Caco-2 (cell line): ENCODE measurements around the gene CNKSR1. TPM values are rescaled to one million over a fixed set of nuclear protein-coding genes. Genes with fewer than 3 reads are reported as not detected.

ENCODE experiments used
- BruUV-seq: library from RNA; stranded (reverse); fragments of 400-500 nt; replicated peaks from 2 replicates; lab custom pipeline; 2021; lab: Mats Ljungman, UMichigan
- CTCF ChIA-PET: fragments of 300-600 bp; sonication (Branson Sonifier 250); formaldehyde crosslinking; loops from one replicate; lab custom pipeline; 2022; ENCODE audit warnings: antibody characterized with exemption; lab: Charles Lee
- POLR2A ChIA-PET: fragments of 300-600 bp; sonication (Branson Sonifier 250); formaldehyde crosslinking; loops from one replicate; lab custom pipeline; 2022; ENCODE audit warnings: antibody characterized with exemption; lab: Charles Lee
- DNase-seq, 2 experiments: peaks; one replicate each; pipeline versions ENCODE4 v3.0.0 to v3.0.0-alpha.2; 2020 to 2022
- H3K27me3 ChIP-seq: replicated peaks from 2 replicates; pipeline ENCODE4 v1.6.0; 2011; ENCODE audit warnings: low read length; ENCODE audit not compliant: control insufficient read depth, insufficient read depth
- H3K36me3 ChIP-seq: 2 replicates; pipeline ENCODE4 v1.5.1; 2011; ENCODE audit warnings: low read length; ENCODE audit not compliant: control insufficient read depth, insufficient read depth
- H3K4me1 ChIP-seq: fragments of 250-450 bp; sonication (Bioruptor Pico); 2 replicates; pipeline ENCODE4 v1.5.1; 2020; ENCODE audit warnings: mild to moderate bottlenecking
- H3K4me3 ChIP-seq: 2 replicates; pipeline ENCODE4 v1.5.1; 2011; ENCODE audit warnings: low read depth, mild to moderate bottlenecking, control low read depth, low read length
- H3K9me3 ChIP-seq: fragments of 250-450 bp; sonication (Bioruptor Pico); 2 replicates; pipeline ENCODE4 v1.5.1; 2020; ENCODE audit warnings: mild to moderate bottlenecking, moderate library complexity
- H3K27ac Mint-ChIP-seq: one replicate; pipeline ENCODE4 v1.8.0; 2022; ENCODE audit warnings: mixed read lengths; ENCODE audit not compliant: unreplicated experiment
- H3K27me3 Mint-ChIP-seq: one replicate; pipeline ENCODE4 v1.8.0; 2022; ENCODE audit warnings: mixed read lengths; ENCODE audit not compliant: insufficient read depth, unreplicated experiment
- H3K36me3 Mint-ChIP-seq: one replicate; pipeline ENCODE4 v1.8.0; 2022; ENCODE audit warnings: mild to moderate bottlenecking, mixed read lengths; ENCODE audit not compliant: insufficient read depth, unreplicated experiment
- H3K4me1 Mint-ChIP-seq: one replicate; pipeline ENCODE4 v1.8.0; 2022; ENCODE audit warnings: low read depth, mixed read lengths; ENCODE audit not compliant: unreplicated experiment
- H3K4me3 Mint-ChIP-seq: one replicate; pipeline ENCODE4 v1.8.0; 2022; ENCODE audit warnings: mild to moderate bottlenecking, moderate library complexity, mixed read lengths; ENCODE audit not compliant: unreplicated experiment
- H3K9me3 Mint-ChIP-seq: one replicate; pipeline ENCODE4 v1.8.0; 2022; ENCODE audit warnings: mixed read lengths; ENCODE audit not compliant: unreplicated experiment
- CTCF ChIP-seq, 2 experiments: fragments of 200-600 bp in 1 of 2; IDR thresholded peaks; 1 replicate in 1 of 2; 2 replicates in 1 of 2; pipeline versions ENCODE4 v1.5.1 to v1.8.0; 2011 to 2022; ENCODE audit warnings: antibody characterized with exemption in 1 of 2, control low read depth in 1 of 2, inconsistent platforms in 1 of 2, low read depth in 1 of 2, low read length in 1 of 2, mild to moderate bottlenecking in 1 of 2, moderate library complexity in 1 of 2; ENCODE audit not compliant: insufficient read depth in 1 of 2, severe bottlenecking in 1 of 2, unreplicated experiment in 1 of 2
- intact Hi-C: fragments of 100-400 bp; cut with micrococcal nuclease; formaldehyde crosslinking; loops from one replicate; pipeline ENCODE4 v1.10.0; 2022; ENCODE audit not compliant: unreplicated experiment
- total RNA-seq: library from RNA; stranded (reverse); gene quantifications from 2 replicates; pipeline ENCODE4 v1.2.3, GENCODE V29; 2022

Gene CNKSR1
- total RNA-seq, 1 experiment from 2014 or later = 16.1 TPM

GRCh38 chr1:26134466-26134865 is 42.8 kb upstream of the CNKSR1 start:
- no peaks in the 10 kb centered on the region for H3K4me1 Mint-ChIP-seq
- no peak for TF ChIP-seq CTCF (IDR thresholded peaks at IDR 0.05; ENCODE audit: insufficient read depth in 1 of 2, low read depth in 1 of 2, low read length in 1 of 2, severe bottlenecking in 1 of 2, unreplicated experiment in 1 of 2)
- no peaks in the 10 kb centered on the region for H3K4me1 ChIP-seq
- BruUV-seq = no TSS peak
- intact Hi-C loops = no loop called here
- H3K9me3 ChIP-seq = no peaks in the 10 kb centered on the region
- DNase-seq = no peak
- no peak overlapping the region for H3K4me3 ChIP-seq
- CTCF ChIA-PET = no interaction called here
- no peaks in the 10 kb centered on the region for H3K9me3 Mint-ChIP-seq
- no peak overlapping the region for H3K27ac Mint-ChIP-seq
- H3K36me3 ChIP-seq = no peaks in the 10 kb centered on the region
- POLR2A ChIA-PET = no interaction called here
- no peaks in the 10 kb centered on the region for H3K36me3 Mint-ChIP-seq
- H3K4me3 Mint-ChIP-seq = no peak overlapping the region
- no peaks in the 10 kb centered on the region for H3K27me3 Mint-ChIP-seq
- H3K27me3 ChIP-seq = no peaks in the 10 kb centered on the region

- Mint-ChIP-seq H3K4me3 (no peak overlapping the region), H3K36me3 (no peaks in the 10 kb centered on the region), H3K4me1 (no peaks in the 10 kb centered on the region), H3K27ac (no peak overlapping the region), H3K9me3 (no peaks in the 10 kb centered on the region), H3K27me3 (no peaks in the 10 kb centered on the region)
- ChIA-PET POLR2A (no interaction called here), CTCF (no interaction called here)
- no peaks in the 10 kb centered on the region for H3K27me3 ChIP-seq
- no peak for TF ChIP-seq CTCF (IDR thresholded peaks at IDR 0.05; ENCODE audit: insufficient read depth in 1 of 2, low read depth in 1 of 2, low read length in 1 of 2, severe bottlenecking in 1 of 2, unreplicated experiment in 1 of 2)
- DNase-seq = no peak
- no TSS peak for BruUV-seq
- H3K4me1 ChIP-seq = no peaks in the 10 kb centered on the region
- no peaks in the 10 kb centered on the region for H3K9me3 ChIP-seq
- H3K4me3 ChIP-seq = no peak overlapping the region
- intact Hi-C loops = no loop called here
- H3K36me3 ChIP-seq = no peaks in the 10 kb centered on the region
Observed at GRCh38 chr1:26138974-26139558, 38.2 kb upstream of the CNKSR1 start.

GRCh38 chr1:26142159-26142558 is 35.1 kb upstream of the CNKSR1 start:
- no peak overlapping the region for H3K4me3 ChIP-seq
- H3K36me3 ChIP-seq = no peaks in the 10 kb centered on the region
- no peaks in the 10 kb centered on the region for H3K36me3 Mint-ChIP-seq
- no TSS peak for BruUV-seq
- H3K4me3 Mint-ChIP-seq = no peak overlapping the region
- no peaks in the 10 kb centered on the region for H3K4me1 ChIP-seq
- no peaks in the 10 kb centered on the region for H3K9me3 ChIP-seq
- no peaks in the 10 kb centered on the region for H3K9me3 Mint-ChIP-seq
- no peaks in the 10 kb centered on the region for H3K4me1 Mint-ChIP-seq
- POLR2A ChIA-PET = no interaction called here
- intact Hi-C loops = no loop called here
- H3K27ac Mint-ChIP-seq = no peak overlapping the region
- TF ChIP-seq CTCF (IDR thresholded peaks at IDR 0.05; ENCODE audit: insufficient read depth in 1 of 2, low read depth in 1 of 2, low read length in 1 of 2, severe bottlenecking in 1 of 2, unreplicated experiment in 1 of 2) = no peak
- no peaks in the 10 kb centered on the region for H3K27me3 Mint-ChIP-seq
- CTCF ChIA-PET = interaction anchor here (0.6 to 1.5 kb wide), 4 partner anchors 41 to 1651 kb away, joined by 3 to 4 read pairs (median 3); no protein-coding TSS in a partner anchor
- no peaks in the 10 kb centered on the region for H3K27me3 ChIP-seq
- no peak for DNase-seq
